ENCODE data around the gene ZNF620.

Gene ZNF620

GRCh38 chr3:40494698-40495097 lies 11.1 kb upstream of the ZNF620 start:
- Histone ChIP-seq H3K4me2 (ENCODE audit: low read length) (no peak overlapping the region), H3F3A (ENCODE audit: control insufficient read depth, insufficient read depth) (no peaks in the 10 kb centered on the region), H3K27ac (ENCODE audit: low read depth, low read length) (no peak overlapping the region), H3K4me3 (ENCODE audit: low read length) (no peak overlapping the region), H3K4me1 (ENCODE audit: control insufficient read depth, low read length) (no peaks in the 10 kb centered on the region), H3K79me2 (ENCODE audit: control insufficient read depth, low read length) (no peaks in the 10 kb centered on the region), H4K20me1 (ENCODE audit: control insufficient read depth, insufficient read depth, low read depth, low read length) (no peaks in the 10 kb centered on the region), H3K9me2 (replicated peaks; ENCODE audit: control insufficient read depth, low read length) (no peaks in the 10 kb centered on the region), H3K27me3 (ENCODE audit: control insufficient read depth, low read length) (no peaks in the 10 kb centered on the region), H3K9me3 (ENCODE audit: control insufficient read depth, insufficient read depth, low read length) (no peaks in the 10 kb centered on the region), H3K36me3 (ENCODE audit: control insufficient read depth, low read length) (no peaks in the 10 kb centered on the region)
- TF ChIP-seq CTCF (IDR thresholded peaks at IDR 0.05; ENCODE audit: low read depth, low read length, poor library complexity, severe bottlenecking): no peak
- TF ChIP-seq EZH2phosphoT487 (IDR thresholded peaks at IDR 0.05; ENCODE audit: borderline replicate concordance, low read length): no peak

- Histone ChIP-seq H3K27me3 (ENCODE audit: control insufficient read depth, low read length) (no peaks in the 10 kb centered on the region), H3F3A (ENCODE audit: control insufficient read depth, insufficient read depth) (no peaks in the 10 kb centered on the region), H3K9me3 (ENCODE audit: control insufficient read depth, insufficient read depth, low read length) (no peaks in the 10 kb centered on the region), H3K36me3 (ENCODE audit: control insufficient read depth, low read length) (no peaks in the 10 kb centered on the region), H3K4me1 (ENCODE audit: control insufficient read depth, low read length) (no peaks in the 10 kb centered on the region), H3K4me3 (ENCODE audit: low read length) (no peak overlapping the region), H3K9me2 (replicated peaks; ENCODE audit: control insufficient read depth, low read length) (no peaks in the 10 kb centered on the region), H4K20me1 (ENCODE audit: control insufficient read depth, insufficient read depth, low read depth, low read length) (no peaks in the 10 kb centered on the region), H3K4me2 (ENCODE audit: low read length) (no peak overlapping the region), H3K27ac (ENCODE audit: low read depth, low read length) (no peak overlapping the region), H3K79me2 (ENCODE audit: control insufficient read depth, low read length) (no peaks in the 10 kb centered on the region)
- TF ChIP-seq EZH2phosphoT487 (IDR thresholded peaks at IDR 0.05; ENCODE audit: borderline replicate concordance, low read length) (no peak), CTCF (IDR thresholded peaks at IDR 0.05; ENCODE audit: low read depth, low read length, poor library complexity, severe bottlenecking) (no peak)
These were observed 8.6 kb upstream of the ZNF620 start for GRCh38 chr3:40497288-40497687.

GRCh38 chr3:40499952-40500351 lies 5.9 kb upstream of the ZNF620 start:
- H4K20me1 ChIP-seq (ENCODE audit: control insufficient read depth, insufficient read depth, low read depth, low read length): no peaks in the 10 kb centered on the region
- H3K27ac ChIP-seq (ENCODE audit: low read depth, low read length): no peak overlapping the region
- no peaks in the 10 kb centered on the region for H3K36me3 ChIP-seq (ENCODE audit: control insufficient read depth, low read length)

More at GRCh38 chr3:40499952-40500351, 5.9 kb upstream of the ZNF620 start:
- no peak overlapping the region for H3K4me3 ChIP-seq (ENCODE audit: low read length)
- H3K27me3 ChIP-seq (ENCODE audit: control insufficient read depth, low read length): no peaks in the 10 kb centered on the region
- H3K9me3 ChIP-seq (ENCODE audit: control insufficient read depth, insufficient read depth, low read length): no peaks in the 10 kb centered on the region
- H3K4me1 ChIP-seq (ENCODE audit: control insufficient read depth, low read length): no peaks in the 10 kb centered on the region
- no peaks in the 10 kb centered on the region for H3K79me2 ChIP-seq (ENCODE audit: control insufficient read depth, low read length)
- H3K9me2 ChIP-seq (replicated peaks; ENCODE audit: control insufficient read depth, low read length): no peaks in the 10 kb centered on the region
- no peak overlapping the region for H3K4me2 ChIP-seq (ENCODE audit: low read length)
- H3F3A ChIP-seq (ENCODE audit: control insufficient read depth, insufficient read depth): no peaks in the 10 kb centered on the region
- TF ChIP-seq CTCF (IDR thresholded peaks at IDR 0.05; ENCODE audit: low read depth, low read length, poor library complexity, severe bottlenecking) (no peak), EZH2phosphoT487 (IDR thresholded peaks at IDR 0.05; ENCODE audit: borderline replicate concordance, low read length) (no peak)

Measured in DOHH2 (cell line).